Karpas-422 (cell line): ENCODE data around the gene DCHS1. TPM values are rescaled to one million over a fixed set of nuclear protein-coding genes. Genes with fewer than 3 reads are reported as not detected.

Source experiments
- DNase-seq: peaks from one replicate; pipeline ENCODE4 v3.0.0-alpha.2; 2015
- H2AFZ ChIP-seq: fragments of 200-600 bp; sonication (generic); 2 replicates; pipeline ENCODE4 v1.6.1; 2014; ENCODE audit warnings: antibody characterized with exemption, low read length, mixed read lengths
- H3K27ac ChIP-seq: fragments of 200-600 bp; sonication (generic); 2 replicates; pipeline ENCODE4 v1.5.1; 2014; ENCODE audit warnings: mild to moderate bottlenecking, low read length, moderate library complexity
- H3K27me3 ChIP-seq: fragments of 200-600 bp; sonication (generic); 2 replicates; pipeline ENCODE4 v1.6.1; 2014; ENCODE audit warnings: low read length, mixed read lengths
- H3K36me3 ChIP-seq: fragments of 200-600 bp; sonication (generic); 2 replicates; pipeline ENCODE4 v1.6.1; 2014; ENCODE audit warnings: low read length, mixed read lengths; ENCODE audit not compliant: insufficient read depth
- H3K4me1 ChIP-seq: fragments of 200-600 bp; sonication (generic); 2 replicates; pipeline ENCODE4 v1.6.1; 2014; ENCODE audit warnings: mild to moderate bottlenecking, low read length, mixed read lengths
- H3K4me2 ChIP-seq: fragments of 200-600 bp; sonication (generic); 2 replicates; pipeline ENCODE4 v1.6.1; 2014; ENCODE audit warnings: low read length, low read depth, mild to moderate bottlenecking; ENCODE audit not compliant: poor library complexity, severe bottlenecking
- H3K4me3 ChIP-seq: fragments of 200-600 bp; sonication (generic); 2 replicates; pipeline ENCODE4 v1.5.1; 2014; ENCODE audit warnings: mild to moderate bottlenecking, antibody characterized with exemption, low read length, mixed read lengths
- H3K79me2 ChIP-seq: fragments of 200-600 bp; sonication (generic); 2 replicates; pipeline ENCODE4 v1.6.1; 2014; ENCODE audit warnings: mild to moderate bottlenecking, low read length, mixed read lengths
- H3K9ac ChIP-seq: fragments of 200-600 bp; sonication (generic); 2 replicates; pipeline ENCODE4 v1.6.0; 2014; ENCODE audit warnings: low read length
- H3K9me2 ChIP-seq: fragments of 200-600 bp; sonication (generic), shearing (Covaris generic); replicated peaks from 2 replicates; pipeline ENCODE4 v1.6.0; 2014; ENCODE audit warnings: mild to moderate bottlenecking, low read length, moderate library complexity; ENCODE audit not compliant: insufficient read depth
- H3K9me3 ChIP-seq: fragments of 300-700, 200-600 bp; sonication (generic); 2 replicates; pipeline ENCODE4 v1.6.1; 2014; ENCODE audit warnings: low read length, mixed read lengths
- H4K20me1 ChIP-seq: fragments of 200-600 bp; sonication (generic); 2 replicates; pipeline ENCODE4 v1.6.1; 2014; ENCODE audit warnings: mild to moderate bottlenecking, antibody characterized with exemption, low read length, low read depth; ENCODE audit not compliant: insufficient read depth
- total RNA-seq: library from RNA; depleted of rRNA; stranded (reverse); fragments of >200 nt; shearing (Covaris generic); gene quantifications from 2 replicates; pipeline ENCODE4 v1.2.3, GENCODE V29; 2014; ENCODE audit warnings: low replicate concordance

DCHS1 gene
- total RNA-seq, 1 experiment from 2014 or later: 0.04 TPM

DNA sequence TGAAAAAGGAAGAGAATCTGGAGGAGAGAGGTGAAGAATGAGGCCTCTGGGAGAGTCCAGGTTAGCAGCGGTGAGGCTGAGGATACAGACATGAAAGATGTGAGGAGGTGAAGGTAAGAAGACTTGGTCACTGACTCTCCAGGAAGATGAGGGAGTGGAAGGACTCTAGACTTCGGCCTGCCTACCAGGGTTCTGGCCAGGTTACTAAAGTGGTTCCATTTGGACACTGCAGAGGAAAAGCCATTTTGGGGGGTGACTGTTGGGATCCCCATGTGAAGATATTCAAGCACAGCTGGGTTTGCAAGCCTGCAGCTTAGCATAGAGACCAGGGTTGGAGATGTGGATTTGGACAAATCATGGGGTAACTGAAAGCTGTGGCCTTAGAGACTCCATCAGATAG, 7.8 kb downstream of the DCHS1 start:
- H3K9ac ChIP-seq: no peak overlapping the region
- H3K4me2 ChIP-seq: no peak overlapping the region
- no peaks in the 10 kb centered on the region for H3K9me2 ChIP-seq
- no peak overlapping the region for H3K4me3 ChIP-seq
- H3K27me3 ChIP-seq: no peaks in the 10 kb centered on the region
- no peaks in the 10 kb centered on the region for H3K36me3 ChIP-seq
- no peak overlapping the region for H3K27ac ChIP-seq
- no peaks in the 10 kb centered on the region for H3K79me2 ChIP-seq
- no peak overlapping the region for H2AFZ ChIP-seq
- no peak for DNase-seq
- no peaks in the 10 kb centered on the region for H3K9me3 ChIP-seq
- peaks cover 12% of the 10 kb centered on the region for H3K4me1 ChIP-seq
- no peaks in the 10 kb centered on the region for H4K20me1 ChIP-seq

DNA sequence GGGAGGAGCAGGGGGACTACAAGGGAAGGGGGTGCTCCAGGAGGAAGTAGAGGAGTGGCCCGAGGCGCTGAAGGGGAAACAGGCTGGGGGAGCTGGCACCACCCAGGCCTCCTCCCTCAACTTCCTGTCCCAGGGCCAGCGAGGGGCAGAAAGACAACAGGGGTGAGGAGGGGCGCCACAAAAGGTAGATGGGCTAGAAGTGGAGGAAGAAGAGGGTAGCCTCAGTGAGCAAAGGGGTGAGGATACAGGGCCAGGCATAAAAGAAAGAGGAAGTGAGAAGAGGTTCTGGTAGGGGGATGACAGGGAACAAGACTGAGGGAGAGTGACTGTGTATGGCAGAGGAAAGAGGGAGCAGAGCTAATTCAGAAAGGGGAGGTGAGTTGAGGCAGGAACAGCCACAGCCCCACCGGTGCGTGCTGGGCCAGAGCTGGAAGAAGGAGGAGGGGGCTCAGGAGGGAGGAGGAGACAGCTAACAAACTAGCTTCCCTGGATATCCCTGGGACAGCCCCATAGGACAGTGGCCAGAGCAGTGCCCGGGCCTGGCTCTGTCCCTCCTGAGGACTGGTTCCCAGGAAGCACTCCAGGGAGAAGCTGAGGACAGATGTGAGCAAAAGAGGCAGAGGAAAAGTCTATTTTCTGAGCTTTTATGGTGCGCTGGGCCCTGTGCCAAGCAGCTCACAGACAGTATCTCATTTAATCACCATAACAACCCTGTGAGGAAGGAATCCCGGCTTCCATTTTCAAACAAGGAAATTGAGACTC, 8.5 kb downstream of the DCHS1 start:
- H3K27me3 ChIP-seq: no peaks in the 10 kb centered on the region
- H3K9me2 ChIP-seq: no peaks in the 10 kb centered on the region
- DNase-seq: peak; percentile 61
- H3K9ac ChIP-seq: peak overlapping the region; percentile 25
- no peaks in the 10 kb centered on the region for H3K79me2 ChIP-seq
- H4K20me1 ChIP-seq: no peaks in the 10 kb centered on the region
- H3K4me3 ChIP-seq: peak overlapping the region; percentile 13; the same call in 1 of the 2 replicates
- peak overlapping the region; percentile 18 for H3K4me2 ChIP-seq
- no peaks in the 10 kb centered on the region for H3K9me3 ChIP-seq
- H2AFZ ChIP-seq: peak overlapping the region; percentile 90
- no peaks in the 10 kb centered on the region for H3K36me3 ChIP-seq
- peaks cover 12% of the 10 kb centered on the region for H3K4me1 ChIP-seq
- H3K27ac ChIP-seq: no peak overlapping the region

DNA sequence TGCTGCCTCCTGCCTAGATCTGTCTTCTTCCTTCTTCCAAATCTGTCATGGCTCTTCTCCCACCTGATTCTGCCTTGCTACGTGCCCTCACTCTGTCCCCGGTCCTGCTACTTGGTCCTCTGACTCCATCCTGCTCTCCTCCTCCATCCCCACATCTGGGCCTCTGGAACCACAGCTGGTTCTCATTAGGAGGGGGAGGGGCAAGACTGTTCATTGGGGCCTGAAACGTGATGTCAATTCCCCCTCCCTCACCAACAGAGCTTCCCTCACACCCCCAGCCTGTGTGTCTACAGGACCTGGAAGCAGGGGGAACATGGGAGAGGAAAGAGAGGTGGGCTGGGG, 9.1 kb downstream of the DCHS1 start:
- H3K9me2 ChIP-seq: no peaks in the 10 kb centered on the region
- peak overlapping the region; percentile 18 for H3K4me2 ChIP-seq
- H3K79me2 ChIP-seq: no peaks in the 10 kb centered on the region
- H3K9ac ChIP-seq: peak overlapping the region; percentile 25
- no peaks in the 10 kb centered on the region for H4K20me1 ChIP-seq
- peaks cover 12% of the 10 kb centered on the region for H3K4me1 ChIP-seq
- H3K4me3 ChIP-seq: peak overlapping the region; percentile 13; the same call in 1 of the 2 replicates
- DNase-seq: no peak
- no peaks in the 10 kb centered on the region for H3K9me3 ChIP-seq
- H3K27me3 ChIP-seq: no peaks in the 10 kb centered on the region
- H2AFZ ChIP-seq: peak overlapping the region; percentile 90
- no peak overlapping the region for H3K27ac ChIP-seq
- no peaks in the 10 kb centered on the region for H3K36me3 ChIP-seq

DNA sequence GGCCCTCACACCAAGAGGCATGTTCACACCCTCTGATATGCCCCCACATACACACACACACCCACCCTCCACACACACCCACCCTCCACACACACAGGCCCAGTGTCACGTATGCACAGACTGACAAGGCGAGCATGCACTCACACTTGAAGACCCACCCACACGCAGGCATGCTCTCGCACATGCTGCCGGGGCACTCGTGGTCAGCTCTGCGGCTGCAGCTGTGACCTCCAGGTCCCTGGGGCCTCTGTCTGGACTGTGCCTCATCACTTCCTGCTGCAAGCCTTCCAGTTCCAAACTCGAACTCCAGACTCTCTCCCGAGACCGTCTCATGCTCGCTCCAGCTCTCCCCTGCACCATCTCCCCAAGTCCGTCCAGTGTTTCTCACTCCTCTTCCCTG, 9.5 kb downstream of the DCHS1 start:
- no peaks in the 10 kb centered on the region for H4K20me1 ChIP-seq
- peak overlapping the region; percentile 90 for H2AFZ ChIP-seq
- no peaks in the 10 kb centered on the region for H3K36me3 ChIP-seq
- no peak for DNase-seq
- H3K79me2 ChIP-seq: no peaks in the 10 kb centered on the region
- H3K27me3 ChIP-seq: no peaks in the 10 kb centered on the region
- no peaks in the 10 kb centered on the region for H3K9me3 ChIP-seq
- peaks cover 12% of the 10 kb centered on the region for H3K4me1 ChIP-seq
- H3K27ac ChIP-seq: no peak overlapping the region
- no peak overlapping the region for H3K4me3 ChIP-seq
- no peak overlapping the region for H3K4me2 ChIP-seq
- H3K9me2 ChIP-seq: no peaks in the 10 kb centered on the region
- H3K9ac ChIP-seq: no peak overlapping the region

DNA sequence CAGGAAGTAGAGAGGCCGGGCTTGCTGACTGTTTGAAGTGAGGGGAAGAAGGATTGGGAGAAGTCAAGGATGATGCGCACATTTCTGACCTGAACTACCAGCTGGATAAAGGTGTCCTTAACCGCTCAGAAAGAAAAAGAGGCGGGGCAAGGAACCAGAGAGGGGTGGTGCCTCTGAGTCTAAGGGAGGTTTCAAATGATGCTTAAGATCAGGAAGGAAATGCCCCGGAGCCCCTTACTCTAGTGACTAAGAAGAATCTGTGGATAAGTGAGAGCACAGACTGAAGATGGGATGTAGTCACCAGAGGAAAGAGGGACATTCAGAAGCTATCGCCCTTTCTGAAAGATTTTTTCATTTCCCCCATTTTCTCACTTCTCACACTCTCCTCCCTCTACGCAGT, 12.7 kb downstream of the DCHS1 start:
- Histone ChIP-seq H3K4me2 (no peak overlapping the region), H3K4me3 (no peak overlapping the region), H3K79me2 (no peaks in the 10 kb centered on the region), H4K20me1 (no peaks in the 10 kb centered on the region), H2AFZ (no peak overlapping the region), H3K27ac (no peak overlapping the region), H3K36me3 (no peaks in the 10 kb centered on the region), H3K9ac (no peak overlapping the region), H3K4me1 (peaks cover 12% of the 10 kb centered on the region), H3K27me3 (no peaks in the 10 kb centered on the region), H3K9me3 (no peaks in the 10 kb centered on the region), H3K9me2 (no peaks in the 10 kb centered on the region)
- DNase-seq: no peak

DNA sequence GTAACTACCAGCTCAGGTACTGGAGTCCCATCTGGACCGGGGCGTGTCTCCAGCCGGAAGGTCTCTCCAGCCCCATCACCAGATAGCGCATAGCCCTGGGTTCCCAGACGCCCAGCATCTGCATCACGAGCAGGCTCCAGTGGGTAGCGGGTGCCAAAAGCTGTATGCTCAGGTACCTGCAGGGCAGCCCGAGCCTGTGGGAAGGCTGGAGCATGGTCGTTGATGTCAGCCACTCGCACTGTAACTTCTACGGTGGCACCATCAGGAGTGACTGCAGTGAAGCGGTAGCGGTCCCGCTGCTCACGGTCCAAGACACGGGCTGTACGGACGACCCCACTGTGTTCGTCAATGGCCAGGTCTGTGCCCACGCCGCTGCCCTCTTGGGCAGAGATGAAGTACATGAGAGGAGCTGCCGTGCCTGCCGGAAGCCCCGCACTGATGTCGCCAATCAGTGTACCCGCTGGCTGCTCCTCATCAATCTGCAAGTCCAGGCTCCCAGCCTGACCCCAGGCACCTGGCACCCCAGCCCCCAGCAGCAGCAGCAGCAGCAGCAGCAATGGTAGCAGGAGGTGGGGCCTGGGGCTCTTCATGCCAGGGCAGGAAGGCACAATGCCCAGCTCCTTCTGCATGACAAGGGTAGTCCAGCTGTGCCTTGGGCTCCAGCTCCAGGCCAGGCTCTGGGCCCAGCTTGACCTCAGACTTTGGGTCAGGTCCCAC, 14.5 kb downstream of the DCHS1 start:
- Histone ChIP-seq H3K9me2 (no peaks in the 10 kb centered on the region), H3K36me3 (no peaks in the 10 kb centered on the region), H3K9ac (no peak overlapping the region), H3K4me3 (no peak overlapping the region), H3K27ac (no peak overlapping the region), H3K4me1 (0 out of 2 replicates have a peak, but pooled peaks cover under 1% of the 10 kb centered on the region), H4K20me1 (no peaks in the 10 kb centered on the region), H2AFZ (no peak overlapping the region), H3K27me3 (no peaks in the 10 kb centered on the region), H3K9me3 (no peaks in the 10 kb centered on the region), H3K4me2 (no peak overlapping the region), H3K79me2 (no peaks in the 10 kb centered on the region)
- no peak for DNase-seq

DNA sequence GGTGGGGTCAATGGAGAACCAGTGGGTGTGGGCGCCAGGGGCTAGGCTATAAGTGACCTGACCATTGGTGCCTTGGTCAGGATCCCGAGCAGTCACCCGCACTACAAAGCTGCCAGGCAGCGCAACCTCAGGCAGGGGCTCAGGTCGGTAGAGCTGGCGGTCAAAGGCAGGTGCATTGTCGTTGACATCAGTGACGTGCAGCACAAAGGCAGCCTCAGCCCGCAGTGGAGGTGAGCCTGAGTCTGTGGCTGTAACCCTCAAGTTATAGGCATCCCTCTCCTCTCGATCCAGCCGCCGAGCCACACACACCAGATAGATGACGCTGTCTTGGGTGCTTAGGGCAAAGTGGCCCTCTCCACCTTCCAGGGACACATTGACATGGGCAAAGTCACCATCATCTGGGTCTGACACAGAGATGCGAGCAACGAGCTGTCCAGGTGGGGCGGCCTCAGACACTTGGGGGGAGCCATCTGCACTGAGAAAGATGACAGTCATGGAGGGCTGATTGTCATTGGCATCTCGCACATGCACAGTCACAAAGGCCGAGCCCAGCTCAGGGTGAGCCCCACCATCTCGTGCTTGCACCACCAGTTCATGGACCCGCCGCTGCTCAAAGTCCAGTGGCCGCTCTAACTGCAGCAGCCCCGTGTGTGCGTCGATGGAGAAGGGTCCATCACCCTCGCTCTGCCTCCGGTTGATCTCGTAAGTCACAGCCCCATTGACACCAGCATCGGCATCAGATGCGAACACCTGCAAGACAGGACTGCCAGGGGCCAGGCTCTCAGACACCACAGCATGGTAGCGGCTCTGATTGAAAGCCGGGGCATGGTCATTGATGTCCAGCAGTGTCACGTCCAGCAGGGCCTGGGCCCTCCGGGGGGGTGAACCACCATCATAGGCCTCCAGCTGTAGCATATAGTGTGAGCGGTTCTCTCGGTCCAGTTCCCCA, 15.3 kb downstream of the DCHS1 start:
- Histone ChIP-seq H3K4me3 (no peak overlapping the region), H3K27ac (no peak overlapping the region), H3K79me2 (no peaks in the 10 kb centered on the region), H2AFZ (no peak overlapping the region), H3K36me3 (no peaks in the 10 kb centered on the region), H3K9ac (no peak overlapping the region), H3K9me2 (no peaks in the 10 kb centered on the region), H4K20me1 (no peaks in the 10 kb centered on the region), H3K4me2 (no peak overlapping the region), H3K9me3 (no peaks in the 10 kb centered on the region), H3K4me1 (no peaks in the 10 kb centered on the region), H3K27me3 (no peaks in the 10 kb centered on the region)
- no peak for DNase-seq

DNA sequence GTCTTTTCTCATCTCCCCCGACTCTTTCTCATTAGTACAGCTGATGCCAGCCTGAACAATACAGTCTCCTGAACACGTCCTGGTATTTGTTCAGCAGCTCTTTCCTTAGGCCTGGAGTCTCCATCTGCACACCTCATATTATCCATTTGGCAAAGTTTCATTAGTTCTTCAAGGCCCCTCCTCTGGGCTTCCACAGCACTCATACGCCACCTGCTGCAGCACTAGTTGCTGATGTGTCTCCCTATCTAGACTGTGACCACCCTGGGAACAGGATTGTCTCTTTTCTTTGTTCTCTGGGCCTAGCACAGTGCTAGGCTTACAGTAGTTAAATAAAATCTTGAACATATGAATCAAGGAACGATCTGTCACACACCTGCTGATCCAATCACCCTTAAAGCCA, 17.2 kb downstream of the DCHS1 start:
- no peaks in the 10 kb centered on the region for H3K9me2 ChIP-seq
- no peaks in the 10 kb centered on the region for H4K20me1 ChIP-seq
- no peak overlapping the region for H3K9ac ChIP-seq
- no peak overlapping the region for H3K4me3 ChIP-seq
- no peaks in the 10 kb centered on the region for H3K36me3 ChIP-seq
- H3K4me2 ChIP-seq: no peak overlapping the region
- H3K4me1 ChIP-seq: no peaks in the 10 kb centered on the region
- no peaks in the 10 kb centered on the region for H3K9me3 ChIP-seq
- no peaks in the 10 kb centered on the region for H3K27me3 ChIP-seq
- DNase-seq: no peak
- no peaks in the 10 kb centered on the region for H3K79me2 ChIP-seq
- no peak overlapping the region for H2AFZ ChIP-seq
- H3K27ac ChIP-seq: no peak overlapping the region
